SK-N-SH (cell line): ENCODE data around the gene CLEC11A. TPM values are rescaled to one million over a fixed set of nuclear protein-coding genes. Genes with fewer than 3 reads are reported as not detected.

ENCODE experiments used
- CTCF ChIA-PET: fragments of 300-600, 350-600 bp; formaldehyde crosslinking; extraction: SDS; loops from one replicate; lab custom pipeline; 2021; lab: Yijun Ruan, JAX
- POLR2A ChIA-PET: fragments of 350-600 bp; sonication (Branson Sonifier 250); formaldehyde crosslinking; extraction: SDS; loops from one replicate; lab custom pipeline; 2020; ENCODE audit warnings: antibody characterized with exemption, inconsistent platforms; lab: Yijun Ruan, JAX
- DNase-seq: peaks from one replicate; pipeline ENCODE4 v3.0.0; 2012
- H2AFZ ChIP-seq: fragments of 200-600 bp; sonication (generic); 2 replicates; pipeline ENCODE4 v1.8.1; 2016; ENCODE audit warnings: antibody characterized with exemption, mild to moderate bottlenecking, low read depth
- H3F3A ChIP-seq: fragments of 200-600 bp; sonication (generic); replicated peaks from 2 replicates; pipeline ENCODE3; 2016; ENCODE audit warnings: antibody characterized with exemption, mild to moderate bottlenecking; ENCODE audit not compliant: insufficient read depth
- H3K27ac ChIP-seq, 2 experiments: fragments of 200-500 bp in 1 of 2; fragments of 200-600 bp in 1 of 2; sonication (Bioruptor generic) in 1 of 2; sonication (generic), shearing (Covaris generic) in 1 of 2; 2 replicates each; pipeline versions ENCODE4 v1.5.1 to v1.6.1; 2014 to 2016; ENCODE audit warnings: low read depth in 2 of 2, inconsistent platforms in 1 of 2, low read length in 1 of 2, mild to moderate bottlenecking in 1 of 2, mixed read lengths in 1 of 2
- H3K27me3 ChIP-seq: fragments of 200-600 bp; sonication (generic), shearing (Covaris generic); 2 replicates; pipeline ENCODE4 v1.6.1; 2016; ENCODE audit warnings: mixed run types; ENCODE audit not compliant: insufficient read depth
- H3K36me3 ChIP-seq, 2 experiments: fragments of 200-500 bp in 1 of 2; fragments of 200-600 bp in 1 of 2; sonication (Bioruptor generic) in 1 of 2; sonication (generic) in 1 of 2; replicated peaks in 1 of 2; 2 replicates each; pipeline versions ENCODE3 to v1.5.1; 2014 to 2016; ENCODE audit warnings: low read length in 1 of 2, mild to moderate bottlenecking in 1 of 2; ENCODE audit not compliant: insufficient read depth in 2 of 2, control insufficient read depth in 1 of 2
- H3K4me1 ChIP-seq, 2 experiments: fragments of 200-500 bp in 1 of 2; fragments of 200-600 bp in 1 of 2; sonication (Bioruptor generic) in 1 of 2; sonication (generic), shearing (Covaris generic) in 1 of 2; 2 replicates each; pipeline versions ENCODE4 v1.5.1 to v1.6.1; 2014 to 2016; ENCODE audit warnings: low read depth in 1 of 2, low read length in 1 of 2, mixed run types in 1 of 2; ENCODE audit not compliant: insufficient read depth in 2 of 2, control insufficient read depth in 1 of 2
- H3K4me2 ChIP-seq: fragments of 200-600 bp; sonication (generic), shearing (Covaris generic); 2 replicates; pipeline ENCODE4 v1.6.1; 2017; ENCODE audit warnings: mixed run types
- H3K4me3 ChIP-seq, 2 experiments: fragments of 200-500 bp in 1 of 2; fragments of 200-600 bp in 1 of 2; sonication (Bioruptor generic) in 1 of 2; sonication (generic), shearing (Covaris generic) in 1 of 2; 2 replicates each; pipeline versions ENCODE4 v1.5.1 to v1.8.1; 2014 to 2016; ENCODE audit warnings: low read depth in 2 of 2, inconsistent platforms in 1 of 2, low read length in 1 of 2, mild to moderate bottlenecking in 1 of 2, mixed read lengths in 1 of 2, moderate library complexity in 1 of 2
- H3K79me2 ChIP-seq: fragments of 200-600 bp; sonication (generic); 2 replicates; pipeline ENCODE4 v1.8.1; 2017; ENCODE audit warnings: mild to moderate bottlenecking; ENCODE audit not compliant: insufficient read depth
- H3K9ac ChIP-seq: fragments of 200-600 bp; sonication (generic); 2 replicates; pipeline ENCODE4 v1.6.1; 2017; ENCODE audit warnings: mixed run types
- H3K9me2 ChIP-seq: fragments of 200-600 bp; sonication (generic); 2 replicates; pipeline ENCODE4 v1.6.1; 2017; ENCODE audit warnings: mixed run types
- H3K9me3 ChIP-seq: fragments of 200-600 bp; sonication (generic); 2 replicates; pipeline ENCODE4 v1.6.1; 2017; ENCODE audit warnings: mixed run types, mild to moderate bottlenecking, moderate library complexity
- H4K20me1 ChIP-seq: fragments of 200-600 bp; sonication (generic); 2 replicates; pipeline ENCODE4 v1.6.1; 2017; ENCODE audit warnings: mild to moderate bottlenecking, mixed run types; ENCODE audit not compliant: insufficient read depth
- CTCF ChIP-seq: fragments of 200-600 bp; sonication (generic); IDR thresholded peaks from 2 replicates; pipeline ENCODE4 v1.6.1; 2017; ENCODE audit warnings: antibody characterized with exemption, mild to moderate bottlenecking, moderate library complexity
- FOXM1 ChIP-seq: IDR thresholded peaks from 2 replicates; pipeline ENCODE4 v1.4.0; 2012; ENCODE audit warnings: low read depth, mild to moderate bottlenecking
- GATA2 ChIP-seq: sonication (generic); formaldehyde crosslinking; IDR thresholded peaks from 2 replicates; pipeline ENCODE4 v1.5.0; 2020; ENCODE audit warnings: mild to moderate bottlenecking, missing genetic modification reagents
- MXI1 ChIP-seq: IDR thresholded peaks from 2 replicates; pipeline ENCODE4 v1.6.1; 2012; ENCODE audit warnings: mild to moderate bottlenecking, low read depth, low read length, improper control_type of control experiment
- POLR2AphosphoS5 ChIP-seq: IDR thresholded peaks from 2 replicates; pipeline ENCODE4 v1.6.1; 2012; ENCODE audit warnings: low read depth, low read length
- RCOR1 ChIP-seq: fragments of 150-350 bp; IDR thresholded peaks from 2 replicates; pipeline ENCODE4 v1.6.1; 2017; ENCODE audit warnings: antibody characterized with exemption, low read length
- TAF1 ChIP-seq: IDR thresholded peaks from 2 replicates; pipeline ENCODE4 v1.6.1; 2012; ENCODE audit warnings: low read depth, mild to moderate bottlenecking, low read length, moderate library complexity, borderline replicate concordance
- YY1 ChIP-seq: IDR thresholded peaks from 2 replicates; pipeline ENCODE4 v1.4.0; 2012; ENCODE audit warnings: low read depth, mild to moderate bottlenecking
- WGBS: methylation state at CpG from one replicate; pipeline ENCODE4 v1.1.6; 2017; ENCODE audit warnings: low lambda C conversion rate; 5-methylcytosine and 5-hydroxymethylcytosine counted together
- polyA plus RNA-seq, 3 experiments: library from polyadenylated mRNA; depleted of rRNA; stranded (reverse); fragments of >200 nt; gene quantifications; 2 replicates each; pipeline ENCODE4 v1.2.3, GENCODE V29; 2012
- TF ChIP-seq, protein P1 (sequence below): IDR thresholded peaks from 2 replicates; pipeline ENCODE4 v1.6.1; 2012; ENCODE audit warnings: mild to moderate bottlenecking, low read depth, low read length, moderate library complexity
- TF ChIP-seq, protein P2 (sequence below): IDR thresholded peaks from 2 replicates; pipeline ENCODE4; 2012

The CLEC11A gene
- polyA plus RNA-seq, 1 of the 3 experiments (the other 2 are of a cell fraction) = 4.4 TPM

DNA sequence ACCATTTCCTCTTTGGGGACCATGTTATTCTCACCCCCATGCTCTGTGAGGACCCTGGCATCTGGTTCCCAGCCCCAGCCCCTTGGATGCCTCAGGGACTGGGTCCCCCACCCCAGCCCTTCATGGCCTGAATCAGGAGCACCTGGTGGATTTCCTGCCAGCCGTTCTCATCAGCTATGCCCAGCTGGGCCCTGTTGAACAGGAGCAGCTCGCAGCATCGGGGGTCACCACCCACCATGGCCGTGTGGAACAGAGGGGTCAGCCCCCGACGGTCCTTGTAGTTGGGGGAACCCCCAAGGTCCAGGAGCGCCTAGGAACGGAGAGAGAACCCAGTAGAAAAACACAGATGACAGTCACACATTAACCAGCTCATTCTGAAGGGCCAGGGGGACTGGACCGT is 11.4 kb upstream of the CLEC11A start:
- H3K9me3 ChIP-seq = no peaks in the 10 kb centered on the region
- H3K9ac ChIP-seq = no peak overlapping the region
- POLR2A ChIA-PET = no interaction called here
- H3K79me2 ChIP-seq = no peaks in the 10 kb centered on the region
- no peaks in the 10 kb centered on the region for H3K27me3 ChIP-seq
- H3K4me3 ChIP-seq = no peak overlapping the region
- no peaks in the 10 kb centered on the region for H3F3A ChIP-seq
- H3K4me1 ChIP-seq = no peaks in the 10 kb centered on the region
- WGBS = 35% methylated on average over 8 of the region's 9 CpGs
- H3K36me3 ChIP-seq = no peaks in the 10 kb centered on the region
- H4K20me1 ChIP-seq = no peaks in the 10 kb centered on the region
- CTCF ChIA-PET = interaction anchor here (0.8 to 5.2 kb wide), 6 partner anchors 13 to 174 kb away, joined by 3 to 41 read pairs (median 4); no protein-coding TSS in a partner anchor
- H3K27ac ChIP-seq = no peak overlapping the region
- no peaks in the 10 kb centered on the region for H3K9me2 ChIP-seq
- no peak for DNase-seq
- TF ChIP-seq TAF1 (no peak), YY1 (no peak), MXI1 (no peak), GATA2 (CRISPR knock-in tag) (no peak), FOXM1 (no peak), RCOR1 (no peak), CTCF (no peak), POLR2AphosphoS5 (no peak)
- TF ChIP-seq, protein P1, sequence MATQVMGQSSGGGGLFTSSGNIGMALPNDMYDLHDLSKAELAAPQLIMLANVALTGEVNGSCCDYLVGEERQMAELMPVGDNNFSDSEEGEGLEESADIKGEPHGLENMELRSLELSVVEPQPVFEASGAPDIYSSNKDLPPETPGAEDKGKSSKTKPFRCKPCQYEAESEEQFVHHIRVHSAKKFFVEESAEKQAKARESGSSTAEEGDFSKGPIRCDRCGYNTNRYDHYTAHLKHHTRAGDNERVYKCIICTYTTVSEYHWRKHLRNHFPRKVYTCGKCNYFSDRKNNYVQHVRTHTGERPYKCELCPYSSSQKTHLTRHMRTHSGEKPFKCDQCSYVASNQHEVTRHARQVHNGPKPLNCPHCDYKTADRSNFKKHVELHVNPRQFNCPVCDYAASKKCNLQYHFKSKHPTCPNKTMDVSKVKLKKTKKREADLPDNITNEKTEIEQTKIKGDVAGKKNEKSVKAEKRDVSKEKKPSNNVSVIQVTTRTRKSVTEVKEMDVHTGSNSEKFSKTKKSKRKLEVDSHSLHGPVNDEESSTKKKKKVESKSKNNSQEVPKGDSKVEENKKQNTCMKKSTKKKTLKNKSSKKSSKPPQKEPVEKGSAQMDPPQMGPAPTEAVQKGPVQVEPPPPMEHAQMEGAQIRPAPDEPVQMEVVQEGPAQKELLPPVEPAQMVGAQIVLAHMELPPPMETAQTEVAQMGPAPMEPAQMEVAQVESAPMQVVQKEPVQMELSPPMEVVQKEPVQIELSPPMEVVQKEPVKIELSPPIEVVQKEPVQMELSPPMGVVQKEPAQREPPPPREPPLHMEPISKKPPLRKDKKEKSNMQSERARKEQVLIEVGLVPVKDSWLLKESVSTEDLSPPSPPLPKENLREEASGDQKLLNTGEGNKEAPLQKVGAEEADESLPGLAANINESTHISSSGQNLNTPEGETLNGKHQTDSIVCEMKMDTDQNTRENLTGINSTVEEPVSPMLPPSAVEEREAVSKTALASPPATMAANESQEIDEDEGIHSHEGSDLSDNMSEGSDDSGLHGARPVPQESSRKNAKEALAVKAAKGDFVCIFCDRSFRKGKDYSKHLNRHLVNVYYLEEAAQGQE = no peak
- no peak overlapping the region for H2AFZ ChIP-seq
- no peak overlapping the region for H3K4me2 ChIP-seq

DNA sequence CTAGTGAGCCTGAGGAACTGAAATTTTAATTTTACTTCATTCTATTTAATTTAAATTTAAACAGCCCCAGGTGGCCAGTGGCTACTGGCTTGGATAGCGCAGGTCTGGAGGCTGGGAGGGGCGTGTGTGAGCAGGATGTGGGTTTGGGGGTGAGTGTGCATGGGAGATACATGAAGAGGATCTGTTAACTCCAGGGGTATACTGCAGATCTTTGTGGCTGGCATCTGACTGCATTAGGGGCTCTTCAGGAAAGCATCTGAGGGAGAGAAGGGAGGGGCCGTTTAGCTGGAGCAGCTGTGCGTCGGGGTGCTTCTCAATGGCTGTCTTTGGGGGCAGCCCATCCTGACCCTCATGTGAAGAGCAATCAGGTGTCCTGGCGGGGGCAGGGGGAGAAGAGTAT is 10.3 kb upstream of the CLEC11A start:
- Histone ChIP-seq H3K27ac (no peak overlapping the region), H4K20me1 (no peaks in the 10 kb centered on the region), H2AFZ (no peak overlapping the region), H3K9me2 (no peaks in the 10 kb centered on the region), H3K36me3 (no peaks in the 10 kb centered on the region), H3K4me2 (no peak overlapping the region), H3K4me3 (no peak overlapping the region), H3K27me3 (no peaks in the 10 kb centered on the region), H3K79me2 (no peaks in the 10 kb centered on the region), H3K9ac (no peak overlapping the region), H3K9me3 (no peaks in the 10 kb centered on the region), H3K4me1 (peaks cover 0 to 1% of the 10 kb centered on the region in 2 experiments; a peak in 1 of 4 replicates), H3F3A (no peaks in the 10 kb centered on the region)
- CTCF ChIA-PET = interaction anchor here (1.0 to 5.2 kb wide), 7 partner anchors 12 to 175 kb away, joined by 3 to 41 read pairs (median 4); no protein-coding TSS in a partner anchor
- POLR2A ChIA-PET = interaction anchor here (1.2 kb wide), 1 partner anchor 10 kb away, joined by 3 read pairs; no protein-coding TSS in a partner anchor
- WGBS = 75% methylated on average over 6 of the region's 6 CpGs
- TF ChIP-seq, protein P2, sequence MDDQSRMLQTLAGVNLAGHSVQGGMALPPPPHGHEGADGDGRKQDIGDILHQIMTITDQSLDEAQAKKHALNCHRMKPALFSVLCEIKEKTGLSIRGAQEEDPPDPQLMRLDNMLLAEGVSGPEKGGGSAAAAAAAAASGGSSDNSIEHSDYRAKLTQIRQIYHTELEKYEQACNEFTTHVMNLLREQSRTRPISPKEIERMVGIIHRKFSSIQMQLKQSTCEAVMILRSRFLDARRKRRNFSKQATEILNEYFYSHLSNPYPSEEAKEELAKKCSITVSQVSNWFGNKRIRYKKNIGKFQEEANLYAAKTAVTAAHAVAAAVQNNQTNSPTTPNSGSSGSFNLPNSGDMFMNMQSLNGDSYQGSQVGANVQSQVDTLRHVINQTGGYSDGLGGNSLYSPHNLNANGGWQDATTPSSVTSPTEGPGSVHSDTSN = no peak
- DNase-seq = no peak
